Endothelial cell (in vitro differentiated cells): Measurements from ENCODE around the gene GAD2. TPM values are rescaled to one million over a fixed set of nuclear protein-coding genes. Genes with fewer than 3 reads are reported as not detected.

ENCODE experiments used
- DNase-seq: peaks from one replicate; pipeline ENCODE4 v3.0.0; 2021; ENCODE audit warnings: low spot score
- H3K27ac Mint-ChIP-seq: one replicate; pipeline ENCODE4 v1.8.0; 2021; ENCODE audit warnings: mixed read lengths, inconsistent platforms; ENCODE audit not compliant: unreplicated experiment
- H3K27me3 Mint-ChIP-seq: one replicate; pipeline ENCODE4 v1.8.0; 2021; ENCODE audit warnings: mild to moderate bottlenecking, moderate library complexity, mixed read lengths, inconsistent platforms; ENCODE audit not compliant: unreplicated experiment
- H3K36me3 Mint-ChIP-seq: one replicate; pipeline ENCODE4 v1.8.0; 2021; ENCODE audit warnings: mild to moderate bottlenecking, low read depth, mixed read lengths, inconsistent platforms; ENCODE audit not compliant: unreplicated experiment
- H3K4me1 Mint-ChIP-seq: one replicate; pipeline ENCODE4 v1.8.0; 2021; ENCODE audit warnings: mild to moderate bottlenecking, mixed read lengths, inconsistent platforms; ENCODE audit not compliant: unreplicated experiment
- H3K4me3 Mint-ChIP-seq: one replicate; pipeline ENCODE4 v1.8.0; 2021; ENCODE audit warnings: mild to moderate bottlenecking, mixed read lengths, inconsistent platforms; ENCODE audit not compliant: unreplicated experiment
- H3K9me3 Mint-ChIP-seq: one replicate; pipeline ENCODE4 v1.8.0; 2021; ENCODE audit warnings: mixed read lengths, inconsistent platforms; ENCODE audit not compliant: unreplicated experiment
- total RNA-seq: library from RNA; stranded (reverse); fragmentation: NEBNext Ultra II Directional; extraction: Animal tissue kit (Norgen Biotek cat#: 25700); gene quantifications from one replicate; pipeline ENCODE4 v1.2.1, GENCODE V29; 2021; ENCODE audit not compliant: unreplicated experiment
- TF ChIP-seq, protein P1 (sequence below): fragments of 200-600 bp; sonication (generic); IDR thresholded peaks from one replicate; pipeline ENCODE4 v1.5.0; 2021; ENCODE audit warnings: antibody characterized with exemption; ENCODE audit not compliant: unreplicated experiment

GAD2 gene
- total RNA-seq, 1 donor from 2014 or later: 0.90 TPM

DNA sequence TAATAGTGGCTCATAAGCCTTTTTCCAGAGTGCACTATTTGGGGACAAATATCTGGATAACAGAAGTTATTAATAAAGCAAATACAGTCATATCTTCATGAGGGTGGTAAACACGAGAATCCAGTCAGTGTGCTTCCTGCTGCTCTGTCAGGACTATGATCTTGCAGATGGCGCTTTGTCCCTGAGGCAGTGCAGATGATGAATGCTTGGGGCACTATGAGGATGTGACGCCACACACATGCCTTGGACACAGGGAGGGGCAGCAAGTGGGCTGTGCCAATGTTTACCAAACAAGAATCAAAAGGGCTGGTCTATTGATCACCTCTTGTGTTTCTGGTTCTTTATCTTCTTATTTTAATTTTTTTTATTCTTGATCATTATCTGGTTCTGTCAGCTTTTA lies 79.8 kb downstream of the GAD2 start:
- H3K27ac Mint-ChIP-seq: no peak overlapping the region
- no peaks in the 10 kb centered on the region for H3K4me1 Mint-ChIP-seq
- H3K36me3 Mint-ChIP-seq: no peaks in the 10 kb centered on the region
- H3K9me3 Mint-ChIP-seq: no peaks in the 10 kb centered on the region
- peaks cover 1% of the 10 kb centered on the region for H3K27me3 Mint-ChIP-seq
- DNase-seq: no peak
- no peak overlapping the region for H3K4me3 Mint-ChIP-seq
- TF ChIP-seq, protein P1, sequence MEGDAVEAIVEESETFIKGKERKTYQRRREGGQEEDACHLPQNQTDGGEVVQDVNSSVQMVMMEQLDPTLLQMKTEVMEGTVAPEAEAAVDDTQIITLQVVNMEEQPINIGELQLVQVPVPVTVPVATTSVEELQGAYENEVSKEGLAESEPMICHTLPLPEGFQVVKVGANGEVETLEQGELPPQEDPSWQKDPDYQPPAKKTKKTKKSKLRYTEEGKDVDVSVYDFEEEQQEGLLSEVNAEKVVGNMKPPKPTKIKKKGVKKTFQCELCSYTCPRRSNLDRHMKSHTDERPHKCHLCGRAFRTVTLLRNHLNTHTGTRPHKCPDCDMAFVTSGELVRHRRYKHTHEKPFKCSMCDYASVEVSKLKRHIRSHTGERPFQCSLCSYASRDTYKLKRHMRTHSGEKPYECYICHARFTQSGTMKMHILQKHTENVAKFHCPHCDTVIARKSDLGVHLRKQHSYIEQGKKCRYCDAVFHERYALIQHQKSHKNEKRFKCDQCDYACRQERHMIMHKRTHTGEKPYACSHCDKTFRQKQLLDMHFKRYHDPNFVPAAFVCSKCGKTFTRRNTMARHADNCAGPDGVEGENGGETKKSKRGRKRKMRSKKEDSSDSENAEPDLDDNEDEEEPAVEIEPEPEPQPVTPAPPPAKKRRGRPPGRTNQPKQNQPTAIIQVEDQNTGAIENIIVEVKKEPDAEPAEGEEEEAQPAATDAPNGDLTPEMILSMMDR: no peak

DNA sequence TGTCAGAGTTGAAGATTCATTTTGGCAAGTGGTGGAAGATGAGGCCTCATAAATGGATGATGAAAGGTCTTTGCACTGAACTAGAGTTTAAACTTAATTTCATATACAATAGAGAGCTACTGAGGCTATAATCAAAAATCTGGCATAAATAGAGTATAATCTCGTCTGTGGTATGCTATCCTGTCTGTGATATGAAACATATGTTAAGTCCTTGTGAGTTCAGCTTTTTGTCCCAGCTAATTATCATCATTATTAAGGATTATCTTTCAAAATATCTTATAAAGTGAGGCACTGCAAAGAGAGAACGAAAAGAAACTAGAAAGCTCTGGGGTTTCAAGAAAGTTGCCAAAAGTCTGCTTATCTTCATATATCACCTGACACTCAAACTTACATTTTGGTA lies 83.4 kb downstream of the GAD2 start:
- Mint-ChIP-seq H3K27me3 (no peaks in the 10 kb centered on the region), H3K36me3 (no peaks in the 10 kb centered on the region), H3K9me3 (no peaks in the 10 kb centered on the region), H3K4me1 (no peaks in the 10 kb centered on the region), H3K27ac (no peak overlapping the region), H3K4me3 (no peak overlapping the region)
- no peak for DNase-seq
- TF ChIP-seq, protein P1: no peak

DNA sequence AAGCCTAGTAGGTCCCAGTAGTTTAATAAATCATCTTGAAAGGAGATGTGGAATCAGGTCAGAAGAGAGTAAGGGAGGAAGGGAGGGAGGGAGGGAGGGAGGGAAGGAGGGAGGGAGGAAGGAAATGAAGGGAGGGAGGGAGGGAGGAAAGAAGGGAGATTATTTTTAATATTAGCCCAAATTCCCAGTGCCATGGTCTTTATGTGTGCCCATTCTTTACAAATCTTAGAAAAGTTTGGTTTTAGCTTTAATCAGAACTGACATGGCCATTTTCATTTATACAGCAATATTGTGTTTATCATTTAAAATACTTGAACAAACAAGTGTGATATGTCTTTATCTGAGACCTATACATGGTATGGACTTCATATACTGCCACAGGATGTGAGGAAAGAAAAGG lies 86.8 kb downstream of the GAD2 start:
- TF ChIP-seq, protein P1: no peak
- Mint-ChIP-seq H3K27ac (no peak overlapping the region), H3K27me3 (no peaks in the 10 kb centered on the region), H3K4me1 (no peaks in the 10 kb centered on the region), H3K9me3 (no peaks in the 10 kb centered on the region), H3K4me3 (no peak overlapping the region), H3K36me3 (no peaks in the 10 kb centered on the region)
- DNase-seq: no peak

DNA sequence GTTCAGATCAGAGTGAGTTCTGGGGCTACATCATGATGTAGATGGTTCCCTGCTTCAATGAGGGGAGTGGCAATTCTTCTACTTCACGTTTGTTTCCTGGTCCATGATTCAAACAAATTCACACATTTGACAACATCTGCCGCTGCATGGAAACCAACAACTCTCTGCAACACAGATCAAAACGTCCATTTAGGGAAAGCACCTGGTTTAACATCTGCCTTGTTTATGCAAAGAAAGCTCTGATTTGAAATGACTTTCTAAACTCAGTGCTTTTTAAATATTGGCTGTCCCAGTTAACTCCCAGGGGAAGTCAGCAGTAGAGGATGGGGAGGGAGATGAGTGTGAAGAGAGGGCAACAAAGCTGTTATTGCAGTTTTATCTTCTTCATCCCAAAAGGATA lies 93.8 kb downstream of the GAD2 start:
- no peak overlapping the region for H3K27ac Mint-ChIP-seq
- H3K9me3 Mint-ChIP-seq: no peaks in the 10 kb centered on the region
- TF ChIP-seq, protein P1: no peak
- H3K4me3 Mint-ChIP-seq: no peak overlapping the region
- DNase-seq: no peak
- no peaks in the 10 kb centered on the region for H3K36me3 Mint-ChIP-seq
- no peaks in the 10 kb centered on the region for H3K4me1 Mint-ChIP-seq
- H3K27me3 Mint-ChIP-seq: no peaks in the 10 kb centered on the region

DNA sequence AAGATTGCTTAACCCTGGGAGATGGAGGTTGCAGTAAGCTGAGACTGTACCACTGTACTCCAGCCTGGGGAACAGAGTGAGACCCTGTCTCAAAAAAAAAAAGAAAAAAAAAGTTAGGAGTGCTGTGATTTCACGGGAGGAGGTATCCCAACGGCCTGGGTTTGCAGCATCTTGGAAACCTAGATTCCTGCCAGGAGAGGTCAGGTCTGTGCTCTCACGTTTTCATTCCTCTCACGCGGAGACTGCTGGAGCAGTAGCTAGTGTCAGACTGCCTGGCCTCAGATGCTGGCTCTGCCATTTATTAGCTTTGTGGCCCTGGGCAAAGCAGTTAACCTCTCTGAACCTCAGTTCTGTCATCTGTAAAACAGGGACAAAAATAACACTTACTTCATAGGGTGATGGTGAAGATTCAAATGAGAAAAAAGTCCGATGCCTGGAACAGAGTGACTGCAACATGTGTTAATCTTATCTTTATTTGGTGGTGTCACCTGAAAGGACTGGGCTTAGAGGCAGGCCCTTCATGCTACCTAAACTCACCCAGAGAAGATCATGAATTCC lies 94.9 kb downstream of the GAD2 start:
- peak; percentile 6 for DNase-seq
- no peaks in the 10 kb centered on the region for H3K27me3 Mint-ChIP-seq

More for the DNA sequence above, 94.9 kb downstream of the GAD2 start:
- Mint-ChIP-seq H3K9me3 (no peaks in the 10 kb centered on the region), H3K4me1 (no peaks in the 10 kb centered on the region), H3K4me3 (no peak overlapping the region), H3K27ac (no peak overlapping the region), H3K36me3 (no peaks in the 10 kb centered on the region)
- TF ChIP-seq, protein P1: no peak
